Esophagus muscularis mucosa (tissue), 4 donors: ENCODE results near the gene IQGAP1.

Experiments
- CTCF ChIP-seq, 3 experiments: fragments of 200-600 bp in 2 of 3; fragments of 450-650 bp in 1 of 3; sonication (generic) in 2 of 3; IDR thresholded peaks; one replicate each; pipeline ENCODE4 v1.5.1; 2017 to 2019; ENCODE audit warnings: antibody characterized with exemption in 3 of 3, mild to moderate bottlenecking in 2 of 3, moderate library complexity in 1 of 3
- EP300 ChIP-seq: sonication (generic); formaldehyde crosslinking; IDR thresholded peaks from one replicate; pipeline ENCODE4 v1.6.1; 2017; ENCODE audit warnings: antibody characterized with exemption
- POLR2A ChIP-seq: fragments of 450-650 bp; IDR thresholded peaks from one replicate; pipeline ENCODE4 v1.6.1; 2017; ENCODE audit warnings: antibody characterized with exemption, moderate library complexity, mild to moderate bottlenecking, low read depth
- POLR2AphosphoS5 ChIP-seq, 2 donors: sonication (generic); formaldehyde crosslinking; IDR thresholded peaks; one replicate each; pipeline ENCODE4 v1.6.1; 2017; ENCODE audit warnings: antibody characterized with exemption in 2 of 2

DNA sequence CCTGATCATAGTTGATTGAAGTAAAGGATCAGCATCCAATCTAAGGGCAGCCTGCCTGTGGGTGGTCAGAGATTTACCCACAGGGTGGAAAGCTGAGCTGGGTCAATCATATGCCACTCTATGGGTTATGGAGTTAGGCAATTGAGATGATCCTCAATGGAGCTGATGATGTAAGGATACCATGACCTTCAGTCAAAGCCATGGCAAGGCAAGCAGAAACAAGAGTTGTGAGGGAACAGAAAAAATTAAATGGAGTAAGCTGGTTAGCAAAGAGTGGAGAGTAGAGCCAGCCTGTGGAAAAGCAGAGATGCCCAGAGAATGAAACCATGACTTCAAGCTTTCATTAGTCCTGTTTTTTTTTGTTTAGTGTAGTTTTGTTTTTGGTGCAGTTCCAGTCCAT lies 5.7 kb upstream of the IQGAP1 start:
- TF ChIP-seq CTCF (IDR thresholded peaks at IDR 0.05) (no peak), POLR2A (no peak), EP300 (no peak), POLR2AphosphoS5 (IDR thresholded peaks at IDR 0.05) (no peak)
